CD4-positive, alpha-beta T cell (primary cell): Measurements from ENCODE around the gene GATA3. TPM values are rescaled to one million over a fixed set of nuclear protein-coding genes. Genes with fewer than 3 reads are reported as not detected.
A peak's percentile ranks its signal among the peaks of the same experiment; 100 is the strongest.

Experiments used
- ATAC-seq: fragments of 200-7000 bp; cut with Tn5 transposase; one replicate; pipeline ENCODE4 v1.10.0; 2022; ENCODE audit warnings: mild to moderate bottlenecking; ENCODE audit not compliant: poor library complexity
- CTCF ChIA-PET: fragments of 350-600 bp; sonication (Branson Sonifier 250); formaldehyde crosslinking; loops from one replicate; lab custom pipeline; 2021; ENCODE audit warnings: antibody characterized with exemption, inconsistent platforms; lab: Charles Lee
- POLR2A ChIA-PET: fragments of 350-600 bp; sonication (Branson Sonifier 250); formaldehyde crosslinking; loops from one replicate; lab custom pipeline; 2021; ENCODE audit warnings: antibody characterized with exemption, inconsistent platforms; lab: Charles Lee
- DNase-seq, 14 experiments: peaks; one replicate each; pipeline ENCODE4 v3.0.0-alpha.2; 2013 to 2020; ENCODE audit warnings: mixed read lengths in 2 of 14
- H3K27ac ChIP-seq, 2 donors: one replicate each; pipeline versions ENCODE4 v1.5.1 to v1.7.0; 2013; ENCODE audit warnings: low read length in 2 of 2, low read depth in 1 of 2, mild to moderate bottlenecking in 1 of 2
- H3K27me3 ChIP-seq, 2 experiments: 1 replicate in 1 of 2; 2 replicates in 1 of 2; pipeline versions ENCODE4 v1.6.1 to v1.7.0; 2013; ENCODE audit warnings: low read length in 2 of 2, control low read depth in 1 of 2, mild to moderate bottlenecking in 1 of 2, moderate library complexity in 1 of 2; ENCODE audit not compliant: insufficient read depth in 2 of 2, control insufficient read depth in 1 of 2
- H3K36me3 ChIP-seq: one replicate; pipeline ENCODE4 v1.6.1; 2013; ENCODE audit warnings: low read length, control low read depth; ENCODE audit not compliant: insufficient read depth
- H3K4me1 ChIP-seq: one replicate; pipeline ENCODE4 v1.6.1; 2013; ENCODE audit warnings: low read length, control low read depth; ENCODE audit not compliant: insufficient read depth
- H3K4me3 ChIP-seq: one replicate; pipeline ENCODE4 v1.5.1; 2013; ENCODE audit warnings: mild to moderate bottlenecking, low read length, moderate library complexity
- H3K9me3 ChIP-seq, 2 experiments: 1 replicate in 1 of 2; 2 replicates in 1 of 2; pipeline versions ENCODE4 v1.6.1 to v1.7.0; 2013; ENCODE audit warnings: low read length in 2 of 2, mild to moderate bottlenecking in 2 of 2, control low read depth in 1 of 2, moderate library complexity in 1 of 2; ENCODE audit not compliant: control insufficient read depth in 1 of 2, insufficient read depth in 1 of 2
- H3K27ac Mint-ChIP-seq: one replicate; pipeline ENCODE4 v1.8.0; 2020; ENCODE audit warnings: mixed read lengths
- H3K27me3 Mint-ChIP-seq: one replicate; pipeline ENCODE4 v1.8.0; 2021; ENCODE audit warnings: mixed read lengths
- H3K36me3 Mint-ChIP-seq: one replicate; pipeline ENCODE4 v1.8.0; 2021; ENCODE audit warnings: low read depth, mixed read lengths
- H3K4me1 Mint-ChIP-seq: one replicate; pipeline ENCODE4 v1.8.0; 2021; ENCODE audit warnings: low read depth, mixed read lengths
- H3K4me3 Mint-ChIP-seq: one replicate; pipeline ENCODE4 v1.8.0; 2020; ENCODE audit warnings: mild to moderate bottlenecking, mixed read lengths
- H3K9me3 Mint-ChIP-seq: one replicate; pipeline ENCODE4 v1.8.0; 2020; ENCODE audit warnings: mixed read lengths
- intact Hi-C, 2 experiments: fragments of 100-400 bp; cut with DNase I in 1 of 2; cut with micrococcal nuclease in 1 of 2; formaldehyde crosslinking; loops; one replicate each; pipeline versions ENCODE4 v1.15.1 to v1.9.0; 2023 to 2025; cut with DNase I, micrococcal nuclease
- polyA plus RNA-seq, 2 donors: library from polyadenylated mRNA; unstranded; fragments of 120-200 nt; gene quantifications; one replicate each; pipeline ENCODE4 v1.2.1, GENCODE V29; 2013
- total RNA-seq, 174 experiments: library from RNA in 2 of 174; stranded (reverse) in 2 of 174; gene quantifications; one replicate each; pipeline ENCODE4 v1.2.3 and lab custom pipeline; 2021 to 2026
- TF ChIP-seq, protein P1 (sequence below): fragments of 200-600 bp; IDR thresholded peaks from one replicate; pipeline ENCODE4 v1.8.0; 2022; ENCODE audit warnings: antibody characterized with exemption, mild to moderate bottlenecking

Gene GATA3
- total RNA-seq, result 100 to 1,000 TPM; 128 to 141 TPM
- polyA plus RNA-seq (2013, experiment 1 of 2), result 41.7 TPM
- 72.9 TPM for polyA plus RNA-seq (2013, experiment 2 of 2)
- 9.9 to 148 (median 29.1) reads per million in 172 experiments for total RNA-seq (lab: John Stamatoyannopoulos, UW)

DNA sequence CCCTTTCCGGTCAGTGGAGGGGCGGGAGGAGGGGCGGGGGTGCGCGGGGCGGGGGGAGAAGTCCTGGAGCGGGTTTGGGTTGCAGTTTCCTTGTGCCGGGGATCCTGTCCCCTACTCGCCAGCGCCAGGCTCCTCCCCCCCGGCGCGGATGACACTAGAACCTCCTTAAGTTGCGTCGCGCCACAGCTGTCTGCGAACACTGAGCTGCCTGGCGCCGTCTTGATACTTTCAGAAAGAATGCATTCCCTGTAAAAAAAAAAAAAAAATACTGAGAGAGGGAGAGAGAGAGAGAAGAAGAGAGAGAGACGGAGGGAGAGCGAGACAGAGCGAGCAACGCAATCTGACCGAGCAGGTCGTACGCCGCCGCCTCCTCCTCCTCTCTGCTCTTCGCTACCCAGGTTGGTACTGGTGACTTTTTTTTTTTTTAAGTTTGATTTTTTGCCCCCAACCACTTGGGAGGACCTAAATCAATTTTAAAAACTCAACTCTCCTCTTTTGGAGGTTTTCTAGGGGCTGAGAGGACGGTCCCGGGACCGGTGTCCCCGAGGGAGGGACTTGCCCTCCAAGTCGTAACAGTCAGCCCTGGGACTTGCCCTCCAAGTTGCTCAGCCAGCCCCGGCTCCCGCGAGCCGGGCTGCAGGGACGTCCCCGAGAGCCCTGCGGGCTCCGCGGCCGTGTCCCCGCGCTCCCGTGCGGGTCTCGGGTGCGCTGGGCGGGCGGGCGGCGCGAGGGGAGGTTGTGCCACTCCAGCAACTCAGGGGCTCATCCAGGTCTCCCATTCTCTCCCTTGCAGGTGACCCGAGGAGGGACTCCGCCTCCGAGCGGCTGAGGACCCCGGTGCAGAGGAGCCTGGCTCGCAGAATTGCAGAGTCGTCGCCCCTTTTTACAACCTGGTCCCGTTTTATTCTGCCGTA, at the start of gene GATA3:
Gene GATA3, plus strand, starts transcription at position 195 of the 914 bp plus-strand sequence. CDS start 968 bp downstream, outside the sequence.
- Mint-ChIP-seq H3K36me3 (peaks cover 50% of the 10 kb centered on the region), H3K27ac (peak within 1 kb of the TSS; percentile 97), H3K27me3 (peaks cover 31% of the 10 kb centered on the region), H3K4me3 (peak within 1 kb of the TSS; percentile 99), H3K4me1 (peaks cover 56% of the 10 kb centered on the region), H3K9me3 (no peaks in the 10 kb centered on the region)
- ATAC-seq (peak; percentile 65), DNase-seq (peak; percentile 62 to 94 (median 81))
- Histone ChIP-seq H3K9me3 (peaks cover 0 to 16% of the 10 kb centered on the region in 2 experiments), H3K4me1 (peaks cover 67% of the 10 kb centered on the region), H3K27me3 (peaks cover 27 to 34% of the 10 kb centered on the region in 2 experiments), H3K4me3 (peak within 1 kb of the TSS; percentile 96), H3K36me3 (peaks cover 18% of the 10 kb centered on the region), H3K27ac (peak within 1 kb of the TSS; percentile 69 to 76)
- ChIA-PET POLR2A (interaction anchor here (0.6 to 2.7 kb wide), 8 partner anchors 9 to 1043 kb away, joined by 3 to 27 read pairs (median 4); no protein-coding TSS in a partner anchor), CTCF (interaction anchor here (0.6 to 0.9 kb wide), 3 partner anchors 129 to 1419 kb away, joined by 3 read pairs; no protein-coding TSS in a partner anchor)
- intact Hi-C loops, result loop anchor here (5.0 to 10.0 kb wide), 14 partner anchors 83 to 1153 kb away; partner anchors contain the start of genes SFMBT2 (in 1 of the 2) and TAF3 (in 1 of the 2)
- TF ChIP-seq, protein P1, sequence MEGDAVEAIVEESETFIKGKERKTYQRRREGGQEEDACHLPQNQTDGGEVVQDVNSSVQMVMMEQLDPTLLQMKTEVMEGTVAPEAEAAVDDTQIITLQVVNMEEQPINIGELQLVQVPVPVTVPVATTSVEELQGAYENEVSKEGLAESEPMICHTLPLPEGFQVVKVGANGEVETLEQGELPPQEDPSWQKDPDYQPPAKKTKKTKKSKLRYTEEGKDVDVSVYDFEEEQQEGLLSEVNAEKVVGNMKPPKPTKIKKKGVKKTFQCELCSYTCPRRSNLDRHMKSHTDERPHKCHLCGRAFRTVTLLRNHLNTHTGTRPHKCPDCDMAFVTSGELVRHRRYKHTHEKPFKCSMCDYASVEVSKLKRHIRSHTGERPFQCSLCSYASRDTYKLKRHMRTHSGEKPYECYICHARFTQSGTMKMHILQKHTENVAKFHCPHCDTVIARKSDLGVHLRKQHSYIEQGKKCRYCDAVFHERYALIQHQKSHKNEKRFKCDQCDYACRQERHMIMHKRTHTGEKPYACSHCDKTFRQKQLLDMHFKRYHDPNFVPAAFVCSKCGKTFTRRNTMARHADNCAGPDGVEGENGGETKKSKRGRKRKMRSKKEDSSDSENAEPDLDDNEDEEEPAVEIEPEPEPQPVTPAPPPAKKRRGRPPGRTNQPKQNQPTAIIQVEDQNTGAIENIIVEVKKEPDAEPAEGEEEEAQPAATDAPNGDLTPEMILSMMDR, result no peak

DNA sequence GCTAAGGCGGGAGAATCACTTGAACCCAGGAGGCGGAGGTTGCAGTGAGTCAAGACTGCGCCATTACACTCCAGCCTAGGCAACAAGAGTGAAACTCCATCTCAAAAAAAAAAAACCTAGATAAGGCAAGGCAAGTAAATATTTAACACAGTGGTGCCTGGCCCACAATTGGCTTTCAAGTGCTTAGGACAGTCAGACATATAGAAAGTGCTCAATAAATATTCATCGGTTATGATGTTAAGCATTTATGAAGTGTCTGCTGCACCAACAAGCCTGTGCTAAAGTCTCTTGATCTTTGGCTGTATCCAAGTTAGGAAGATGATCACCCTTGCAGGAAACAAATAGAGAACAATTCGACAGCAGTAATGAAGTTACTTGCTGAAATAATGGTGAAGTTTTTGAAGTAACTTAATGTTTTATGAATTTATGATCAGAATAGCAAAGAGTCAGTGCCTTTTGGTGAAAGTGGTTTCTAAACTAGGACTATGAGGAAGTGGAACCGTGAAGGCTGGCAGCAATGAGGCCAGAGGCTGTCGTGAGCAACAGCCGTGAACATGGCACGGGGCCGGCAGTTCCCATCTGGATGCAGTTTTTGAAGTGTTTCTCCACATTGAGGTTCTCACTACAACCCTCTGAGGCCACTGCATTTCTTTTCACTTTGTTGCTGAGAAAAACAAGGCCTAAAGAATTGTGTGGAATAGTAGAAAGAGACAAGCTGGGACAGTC, 48.1 kb upstream of the GATA3 start:
- ATAC-seq (no peak), DNase-seq (no peak)
- H3K27me3 ChIP-seq, result no peaks in the 10 kb centered on the region
- TF ChIP-seq, protein P1, result no peak
- ChIA-PET POLR2A (interaction anchor here (0.7 kb wide), 1 partner anchor 31 kb away, joined by 3 read pairs; no protein-coding TSS in a partner anchor), CTCF (no interaction called here)
- H3K9me3 ChIP-seq, result peaks cover 8 to 22% of the 10 kb centered on the region in 2 experiments
- Mint-ChIP-seq H3K36me3 (peaks cover 85% of the 10 kb centered on the region), H3K4me1 (no peaks in the 10 kb centered on the region), H3K27me3 (no peaks in the 10 kb centered on the region), H3K4me3 (no peak overlapping the region), H3K9me3 (peaks cover 17% of the 10 kb centered on the region), H3K27ac (no peak overlapping the region)
- no peak overlapping the region for H3K4me3 ChIP-seq
- H3K27ac ChIP-seq, result no peak overlapping the region
- no peaks in the 10 kb centered on the region for H3K4me1 ChIP-seq
- intact Hi-C loops, result no loop called here
- peaks cover 22% of the 10 kb centered on the region for H3K36me3 ChIP-seq

DNA sequence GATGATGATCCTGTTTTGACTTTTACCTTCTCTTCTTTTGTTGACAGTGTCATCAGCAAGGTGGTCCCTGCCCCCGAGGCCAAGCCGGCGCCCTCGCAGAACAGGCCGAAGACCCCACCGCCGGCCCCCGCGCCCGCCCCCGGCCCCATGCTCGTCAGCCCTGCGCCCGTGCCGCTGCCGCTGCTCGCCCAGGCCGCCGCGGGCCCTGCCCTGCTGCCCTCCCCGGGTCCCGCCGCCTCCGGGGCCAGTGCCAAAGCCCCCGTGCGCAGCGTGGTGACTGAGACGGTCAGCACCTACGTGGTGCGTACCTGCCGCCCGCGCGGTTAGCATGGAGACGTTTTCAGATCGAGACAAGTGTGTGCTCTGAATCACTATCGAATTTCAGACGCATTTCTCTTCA, 45.5 kb upstream of the GATA3 start:
- H3K4me1 Mint-ChIP-seq, result no peaks in the 10 kb centered on the region
- no peak overlapping the region for H3K27ac Mint-ChIP-seq
- intact Hi-C loops, result no loop called here
- TF ChIP-seq, protein P1, result no peak
- ChIA-PET POLR2A (no interaction called here), CTCF (no interaction called here)
- H3K9me3 Mint-ChIP-seq, result no peaks in the 10 kb centered on the region
- H3K36me3 Mint-ChIP-seq, result peaks cover 86% of the 10 kb centered on the region
- H3K4me3 Mint-ChIP-seq, result no peak overlapping the region
- no peaks in the 10 kb centered on the region for H3K27me3 Mint-ChIP-seq
- DNase-seq (no peak), ATAC-seq (no peak)
- Histone ChIP-seq H3K27ac (no peak overlapping the region), H3K4me3 (no peak overlapping the region), H3K27me3 (no peaks in the 10 kb centered on the region), H3K36me3 (peaks cover 42% of the 10 kb centered on the region), H3K9me3 (peaks cover 3 to 9% of the 10 kb centered on the region in 2 experiments), H3K4me1 (no peaks in the 10 kb centered on the region)
